Stimulated activated CD4-positive, alpha-beta T cell treated with anti-CD3 and anti-CD28 coated beads, Interleukin-15, amount 100 ng/mL, for 48 hours (primary cell): ENCODE measurements around the gene WWOX.

Experiments
- DNase-seq, 2 donors: peaks; one replicate each; pipeline ENCODE4 v3.0.0-alpha.2; 2020; ENCODE audit warnings: low read depth in 2 of 2

The WWOX gene

GRCh38 chr16:78395035-78395434 is 295.6 kb downstream of the WWOX start:
- DNase-seq = no peak

GRCh38 chr16:78396046-78396445 is 296.6 kb downstream of the WWOX start:
- no peak for DNase-seq

- DNase-seq = no peak
Measured at GRCh38 chr16:78396673-78397072, 297.2 kb downstream of the WWOX start.

GRCh38 chr16:78399384-78399783 is 299.9 kb downstream of the WWOX start:
- no peak for DNase-seq

- DNase-seq = no peak
Measured at GRCh38 chr16:78402833-78403232, 303.4 kb downstream of the WWOX start.

GRCh38 chr16:78405040-78405439 is 305.6 kb downstream of the WWOX start:
- DNase-seq = no peak

DNA sequence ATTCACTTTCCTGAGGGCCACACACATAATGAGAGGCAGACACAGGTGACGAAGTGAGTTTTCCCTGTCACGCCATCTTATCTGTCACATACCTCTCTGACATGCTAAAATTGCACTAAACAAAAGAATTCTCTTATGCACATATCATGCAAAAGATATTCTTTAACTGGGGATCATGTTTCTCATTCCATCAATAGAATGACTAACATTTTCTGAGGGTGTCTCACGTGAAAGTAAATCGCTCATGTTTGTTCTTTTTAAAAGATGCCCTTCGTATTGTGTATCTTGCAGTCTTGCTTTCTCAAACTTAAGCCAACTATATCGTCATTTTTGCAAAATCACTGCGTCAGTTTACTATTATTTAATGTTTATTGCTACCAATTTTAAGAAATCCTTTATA is 306.4 kb downstream of the WWOX start:
- DNase-seq = no peak

DNA sequence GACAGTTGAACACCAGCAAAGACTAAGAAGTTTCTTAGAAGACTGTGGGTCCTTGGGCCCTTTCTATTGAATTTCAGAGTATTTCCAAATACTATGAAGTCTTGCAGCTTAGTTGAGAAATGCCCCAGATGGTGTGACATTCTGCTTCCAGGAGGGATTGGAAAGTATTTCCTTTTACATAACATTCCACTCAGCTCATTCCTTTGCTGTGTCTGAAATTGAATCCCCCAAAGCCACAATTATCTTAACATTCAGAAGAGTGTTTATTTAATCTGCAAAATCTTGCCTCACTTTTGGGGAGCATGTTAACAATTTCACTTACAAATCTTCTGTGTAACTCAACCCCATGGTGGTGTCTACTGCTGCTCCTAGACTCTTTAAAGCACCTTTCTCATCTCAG is 307.7 kb downstream of the WWOX start:
- DNase-seq = no peak

GRCh38 chr16:78413651-78414050 is 314.2 kb downstream of the WWOX start:
- DNase-seq = no peak

DNA sequence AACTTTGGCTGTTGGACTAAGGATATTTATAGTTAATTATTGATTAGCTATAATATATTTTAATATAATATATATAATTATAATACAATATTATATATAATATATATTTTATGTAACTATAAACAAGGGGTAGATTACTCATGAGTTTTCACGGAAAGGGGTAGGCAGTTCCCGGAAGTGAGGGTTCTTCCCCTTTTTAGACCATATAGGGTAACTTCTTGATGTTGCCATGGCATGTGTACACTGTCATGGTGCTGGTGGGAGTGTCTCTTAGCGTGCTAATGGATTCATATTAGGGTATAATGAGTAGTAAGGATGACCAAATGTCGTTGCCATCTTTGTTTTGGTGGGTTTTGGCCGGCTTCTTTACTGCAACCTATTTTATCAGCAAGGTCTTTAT is 315.6 kb downstream of the WWOX start:
- DNase-seq = no peak

DNA sequence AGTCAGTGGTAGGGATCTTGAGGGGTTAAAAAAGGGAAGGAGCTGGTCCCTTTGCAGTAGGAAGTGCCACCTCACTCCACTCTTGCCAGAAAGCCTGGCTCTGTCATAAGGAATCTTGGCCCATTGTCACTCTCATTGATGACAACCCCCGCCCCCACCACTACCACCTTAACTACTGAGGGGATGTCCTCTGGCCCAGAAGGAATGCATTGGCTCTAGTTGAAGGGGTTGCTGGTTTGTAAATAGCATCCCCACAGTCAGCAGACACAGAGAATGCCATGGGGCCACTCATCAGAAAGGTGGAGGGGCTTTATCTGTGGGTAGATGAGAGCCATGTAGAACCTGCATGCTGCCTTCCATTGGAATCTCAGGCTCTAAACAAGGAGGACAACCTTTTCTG is 316.2 kb downstream of the WWOX start:
- DNase-seq = no peak

DNA sequence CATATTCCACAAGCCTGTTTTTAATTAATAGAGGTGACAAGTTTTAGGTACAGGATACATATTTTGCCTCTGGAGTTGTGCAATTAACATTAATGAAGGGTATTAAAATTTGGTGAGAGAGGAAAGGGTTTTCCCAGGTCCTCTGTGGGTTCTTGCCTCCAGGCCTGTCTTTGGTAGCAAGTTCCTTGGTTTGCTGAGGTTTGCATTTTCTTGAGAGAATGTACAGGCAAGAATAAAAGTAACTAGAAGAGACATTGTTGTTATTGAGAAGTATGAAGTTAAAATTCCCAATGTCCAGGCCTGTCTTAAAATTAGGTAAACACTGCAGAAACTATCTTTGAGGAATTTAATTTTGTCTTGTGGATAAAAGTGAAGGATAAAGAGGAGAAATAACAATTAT is 316.9 kb downstream of the WWOX start:
- DNase-seq = no peak

- DNase-seq = no peak
Measured at GRCh38 chr16:78421181-78421708, 321.8 kb downstream of the WWOX start.

DNA sequence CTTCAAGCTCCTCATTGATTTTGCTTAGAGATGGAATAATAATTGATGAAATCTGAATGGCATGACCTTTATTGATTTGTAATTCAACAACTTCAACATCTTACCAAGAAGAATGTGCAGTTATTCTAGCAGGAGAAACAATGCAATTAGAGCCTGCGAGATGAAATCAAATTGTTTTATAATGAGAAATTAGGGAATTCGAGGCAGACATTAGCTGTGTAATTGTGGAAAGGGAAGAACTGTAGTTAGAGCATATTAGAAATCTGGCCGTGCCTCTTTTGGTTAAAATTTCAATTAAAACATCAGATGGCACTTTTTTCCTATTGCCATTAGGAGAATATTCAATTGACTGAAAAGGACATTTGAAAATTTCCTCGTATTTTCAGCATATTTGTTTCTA is 325.8 kb downstream of the WWOX start:
- DNase-seq = no peak

DNA sequence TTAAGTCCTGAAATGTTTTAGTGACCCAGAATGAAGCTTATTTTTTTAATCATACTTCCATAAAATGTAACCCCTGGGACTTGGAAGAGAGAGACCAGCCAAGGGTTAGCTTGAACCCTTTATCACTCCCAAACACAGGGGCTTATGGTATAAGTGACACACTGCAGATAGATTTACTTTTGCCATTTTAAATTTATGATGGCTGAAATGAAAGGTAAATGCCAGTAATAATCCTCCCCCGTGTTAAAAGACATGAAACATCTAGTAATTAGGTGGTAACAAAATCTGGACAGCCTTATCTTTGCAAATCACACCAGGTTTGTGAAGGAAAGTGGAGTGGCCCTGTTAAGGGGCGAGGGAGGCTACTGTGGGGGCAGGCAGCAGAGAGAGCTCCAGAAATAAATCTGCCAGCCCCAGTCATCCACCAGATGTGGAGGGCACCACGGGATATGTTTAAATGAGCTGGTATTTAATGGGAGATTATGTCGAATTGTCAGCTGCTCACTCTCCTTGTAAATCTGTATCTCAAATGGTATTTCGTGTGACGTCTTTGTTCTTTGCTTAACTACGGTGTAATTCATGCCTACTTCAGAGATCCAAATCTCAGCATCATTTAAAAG is 326.5 kb downstream of the WWOX start:
- DNase-seq = no peak

- no peak for DNase-seq
Measured at GRCh38 chr16:78428193-78428592, 328.7 kb downstream of the WWOX start.

DNA sequence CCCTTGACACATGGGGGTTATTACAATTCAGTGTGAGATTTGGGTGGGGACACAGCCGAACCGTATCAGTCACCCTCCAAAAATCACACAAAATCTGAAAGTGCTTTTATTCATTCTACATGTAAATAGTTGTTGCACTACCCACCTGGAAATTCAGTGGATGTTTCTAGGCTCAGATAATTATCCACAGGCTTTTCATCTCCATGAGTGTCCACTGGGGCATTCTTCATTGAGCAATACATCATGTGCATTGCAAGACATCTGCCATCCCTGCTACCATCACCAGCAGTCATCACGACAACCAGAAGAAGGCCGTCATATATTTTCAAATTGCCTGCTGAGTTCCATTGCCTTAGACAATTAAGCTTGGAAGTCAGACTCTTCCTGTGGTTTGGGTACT is 330.8 kb downstream of the WWOX start:
- no peak for DNase-seq

DNA sequence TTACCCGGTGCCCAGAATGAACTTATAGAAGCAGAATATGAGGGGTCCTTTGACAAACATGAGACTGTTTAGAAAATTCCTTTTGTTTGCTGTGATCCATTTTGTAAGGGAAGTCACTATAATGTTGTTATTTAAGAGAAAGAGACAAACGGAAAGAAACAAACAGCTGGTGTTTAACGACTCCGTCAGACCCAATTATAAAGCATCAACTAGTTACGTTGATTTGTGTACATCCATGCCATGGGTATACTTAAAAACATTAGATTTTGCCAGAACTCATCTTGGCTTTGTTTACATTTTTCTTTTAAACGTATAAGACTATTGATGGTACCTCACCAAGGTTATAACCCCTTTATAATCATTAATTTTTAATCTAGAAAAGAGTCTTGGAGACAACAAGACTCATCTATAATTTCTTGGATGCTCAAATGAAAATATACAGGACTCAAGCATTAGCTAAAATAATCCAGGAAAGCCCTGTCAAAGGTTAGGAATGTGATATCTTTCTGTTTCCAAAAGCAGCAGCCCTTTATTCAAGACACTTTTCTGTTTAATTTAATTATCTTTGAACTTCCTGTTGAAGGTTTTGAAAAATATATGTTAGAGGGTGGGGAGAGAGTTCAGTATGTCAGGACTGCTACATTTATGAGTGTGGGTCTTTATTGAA is 331.7 kb downstream of the WWOX start:
- DNase-seq = no peak

- no peak for DNase-seq
Measured at GRCh38 chr16:78431701-78432100, 332.2 kb downstream of the WWOX start.

DNA sequence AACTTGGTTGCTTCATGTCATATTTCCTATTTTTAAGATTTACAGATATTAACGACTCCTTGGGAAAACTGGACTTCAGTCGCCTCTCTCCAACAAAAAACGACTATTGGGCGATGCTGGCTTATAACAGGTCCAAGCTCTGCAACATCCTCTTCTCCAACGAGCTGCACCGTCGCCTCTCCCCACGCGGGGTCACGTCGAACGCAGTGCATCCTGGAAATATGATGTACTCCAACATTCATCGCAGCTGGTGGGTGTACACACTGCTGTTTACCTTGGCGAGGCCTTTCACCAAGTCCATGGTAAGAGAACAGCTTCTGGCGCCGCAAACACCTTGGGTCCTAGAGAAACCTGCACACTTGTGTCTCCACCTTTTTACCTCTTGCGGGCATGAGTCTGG is 333.0 kb downstream of the WWOX start:
- no peak for DNase-seq

DNA sequence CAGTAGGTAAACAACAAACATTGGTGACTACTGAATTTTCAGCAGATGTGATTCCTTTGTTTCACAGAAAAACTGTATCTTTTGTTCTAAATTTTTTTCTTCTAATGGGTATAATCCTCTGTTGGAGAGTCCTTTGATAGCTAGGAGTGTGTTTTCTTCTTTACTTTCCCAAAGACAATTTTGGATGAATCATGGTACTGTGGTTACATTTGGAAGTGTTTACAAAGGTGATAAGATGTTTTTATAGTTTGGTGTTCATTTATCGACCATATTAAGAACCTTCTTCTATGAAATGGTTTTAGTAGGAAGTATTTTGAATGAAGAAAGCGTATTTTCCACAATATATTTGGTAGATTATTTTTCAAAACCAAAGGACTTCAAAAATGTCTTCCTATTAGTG is 333.7 kb downstream of the WWOX start:
- no peak for DNase-seq

GRCh38 chr16:78434401-78434800 is 334.9 kb downstream of the WWOX start:
- no peak for DNase-seq

- no peak for DNase-seq
Measured at GRCh38 chr16:78435260-78435659, 335.8 kb downstream of the WWOX start.

DNA sequence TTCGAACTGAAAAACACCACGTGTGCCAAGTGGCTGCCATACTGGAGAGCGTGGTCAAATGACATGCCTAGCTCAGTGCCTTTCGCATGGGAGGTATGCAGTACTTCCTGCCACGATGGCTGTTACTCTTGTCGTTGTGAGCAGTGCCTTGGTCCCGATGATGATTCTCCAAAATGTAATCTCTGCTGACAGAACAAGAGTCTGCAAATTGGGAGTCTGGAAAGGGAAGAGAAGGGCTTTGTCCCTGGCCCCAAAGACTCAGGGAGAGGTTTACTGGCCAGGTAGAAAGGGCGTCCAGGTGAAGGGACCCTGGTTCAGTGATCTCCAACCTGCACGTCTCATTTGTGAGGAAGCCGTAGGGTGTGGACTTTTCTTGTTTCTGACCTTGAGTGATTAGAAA is 336.6 kb downstream of the WWOX start:
- DNase-seq = no peak
